SIG-M5 treated with dmso at 0.1 percent for 504 hours (cell line): ENCODE measurements around the gene TEAD3.

Source experiments
- DNase-seq: peaks from one replicate; lab custom pipeline; 2025; ENCODE audit not compliant: unreplicated experiment; lab: John Stamatoyannopoulos, UW

Gene TEAD3

DNA sequence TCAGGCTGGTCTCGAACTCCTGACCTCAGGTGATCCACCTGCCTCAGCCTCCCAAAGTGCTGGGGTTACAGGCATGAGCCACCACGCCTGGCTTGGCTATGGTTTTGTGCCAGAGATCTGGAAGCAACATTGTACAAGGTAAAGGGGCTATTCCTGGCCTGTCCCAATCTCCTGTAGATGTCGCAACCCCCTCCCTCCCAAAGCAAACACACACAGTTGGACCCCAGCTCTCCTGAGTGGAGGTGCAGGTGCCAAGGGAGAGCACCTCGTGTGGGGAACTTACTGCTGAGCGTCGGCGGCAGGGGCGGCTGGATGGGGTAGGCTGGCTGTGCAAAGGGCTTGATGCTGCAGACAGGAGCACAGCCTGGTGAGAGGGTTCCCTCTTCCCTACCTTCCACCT lies 19.9 kb downstream of the TEAD3 start:
- no peak for DNase-seq

DNA sequence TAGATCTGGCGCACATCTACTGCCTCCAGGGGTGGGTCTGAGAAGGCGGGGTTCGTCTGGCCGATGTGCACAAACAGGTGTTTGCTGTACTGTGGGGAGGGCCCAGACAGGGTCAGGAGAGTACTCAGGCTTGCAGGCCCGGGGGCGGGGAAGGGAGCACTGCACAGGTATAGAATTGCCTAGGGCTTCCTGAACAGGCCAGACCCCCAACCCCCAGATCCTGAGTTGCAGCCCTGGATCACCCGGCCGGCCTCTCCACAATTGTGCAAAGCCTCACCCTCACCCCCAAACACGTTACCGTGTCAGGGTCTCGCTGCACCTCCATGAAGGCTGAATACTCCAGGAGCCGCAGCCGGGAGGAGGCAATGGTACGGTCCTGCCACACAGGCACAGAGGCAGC lies 20.9 kb downstream of the TEAD3 start:
- DNase-seq = no peak

DNA sequence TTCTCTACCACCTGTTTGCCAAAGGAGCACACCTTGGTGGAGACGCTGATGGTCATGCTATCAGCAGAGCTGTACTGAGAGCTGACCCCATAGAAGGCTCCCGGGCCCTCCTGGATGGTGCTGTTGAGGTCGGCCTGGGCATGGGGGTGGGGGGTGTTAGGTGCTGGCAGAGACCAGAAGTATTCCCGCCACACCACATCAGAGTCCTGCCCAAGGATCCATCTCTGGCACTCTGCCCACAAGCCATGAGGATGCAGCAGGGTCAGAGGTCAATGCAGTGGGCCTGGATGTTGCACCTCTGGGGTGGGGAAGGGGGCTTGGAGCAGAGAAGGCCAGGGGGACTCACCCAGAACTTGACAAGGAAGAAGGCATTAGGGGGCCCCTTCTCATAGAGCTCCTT lies 21.3 kb downstream of the TEAD3 start:
- no peak for DNase-seq

GRCh38 chr6:35474942-35475570 lies 21.8 kb downstream of the TEAD3 start:
- DNase-seq = no peak

- DNase-seq = peak; percentile 24
Measured at GRCh38 chr6:35474131-35474941, 22.5 kb downstream of the TEAD3 start.

DNA sequence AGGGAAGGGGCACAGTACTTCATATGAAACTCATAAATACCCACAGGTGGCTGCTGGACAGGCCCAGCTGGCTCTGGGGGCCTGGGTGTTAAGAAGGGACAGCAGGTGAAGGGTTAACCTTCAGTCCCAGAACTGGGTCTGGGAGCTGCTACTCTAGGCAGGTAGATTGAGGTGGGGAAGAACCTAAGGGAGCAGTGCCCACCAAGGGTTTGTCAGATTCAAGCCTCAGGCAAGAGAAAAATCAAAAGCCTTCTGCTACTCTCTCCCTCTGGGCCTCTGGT lies 23.1 kb downstream of the TEAD3 start:
- DNase-seq = no peak

DNA sequence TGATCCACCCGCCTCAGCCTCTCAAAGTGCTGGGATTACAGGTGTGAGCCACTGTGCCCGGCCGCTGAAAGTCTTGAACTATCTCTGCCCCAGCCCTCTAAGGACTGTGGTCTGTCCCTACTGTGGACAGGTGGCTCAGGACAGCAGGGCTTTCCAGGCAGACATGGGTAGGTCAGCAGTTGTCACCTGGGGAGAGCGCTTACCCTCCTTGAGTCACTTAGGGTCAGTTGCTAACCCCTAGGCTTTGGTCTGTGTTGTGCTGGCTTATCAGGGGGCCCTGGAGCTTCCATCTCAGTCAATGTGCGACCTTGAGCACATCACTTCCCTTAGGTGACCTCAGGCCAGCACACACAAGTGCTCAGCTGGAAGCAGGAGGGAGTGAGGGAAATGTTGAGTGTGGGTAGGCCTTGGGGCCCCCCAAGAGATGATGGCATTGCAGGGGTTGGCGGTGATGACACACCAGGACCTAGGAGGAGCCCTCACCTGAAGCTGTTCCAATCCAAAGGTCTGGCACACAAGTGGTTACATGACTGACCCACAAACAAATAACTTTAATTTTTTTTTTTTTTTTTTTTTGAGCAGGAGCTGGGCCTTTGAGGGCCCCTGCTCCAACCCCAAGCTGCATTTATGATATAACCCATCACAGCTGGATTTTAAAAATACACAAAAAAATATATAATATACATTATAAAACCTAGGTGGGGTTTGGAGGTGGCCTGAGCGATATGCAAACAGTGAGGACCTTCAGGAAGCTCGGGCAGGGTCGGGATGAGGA lies 23.6 kb downstream of the TEAD3 start:
- DNase-seq = no peak

DNA sequence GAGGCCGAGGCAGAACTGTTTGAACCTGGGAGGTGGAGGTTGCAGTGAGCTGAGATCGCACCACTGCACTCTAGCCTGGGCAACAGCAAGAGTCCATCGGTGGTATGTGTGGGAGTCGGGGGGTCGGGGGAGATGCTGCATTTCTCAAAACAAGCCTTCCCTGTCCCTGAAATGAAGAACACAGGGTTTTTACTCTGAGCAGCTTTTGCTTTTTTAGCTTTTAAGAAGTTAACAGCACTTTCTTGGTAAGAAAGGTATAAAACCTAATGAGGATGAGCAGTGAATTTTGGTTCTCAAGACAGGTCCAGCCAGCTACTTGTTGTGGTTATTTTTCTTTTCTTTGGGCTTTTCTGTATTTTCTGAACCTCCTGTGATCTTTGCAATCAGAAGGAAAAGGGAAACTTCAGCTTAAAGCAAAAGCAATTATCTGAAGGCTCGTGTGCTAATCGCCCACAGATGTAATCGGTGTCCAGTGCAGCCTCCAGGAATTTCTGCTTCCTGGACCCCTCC lies 25.0 kb downstream of the TEAD3 start:
- DNase-seq = no peak

- DNase-seq = no peak
Measured at GRCh38 chr6:35470663-35471120, 26.2 kb downstream of the TEAD3 start.

- DNase-seq = no peak
Measured at GRCh38 chr6:35469751-35470662, 26.9 kb downstream of the TEAD3 start.

- no peak for DNase-seq
Measured at GRCh38 chr6:35468980-35469750, 27.7 kb downstream of the TEAD3 start.

DNA sequence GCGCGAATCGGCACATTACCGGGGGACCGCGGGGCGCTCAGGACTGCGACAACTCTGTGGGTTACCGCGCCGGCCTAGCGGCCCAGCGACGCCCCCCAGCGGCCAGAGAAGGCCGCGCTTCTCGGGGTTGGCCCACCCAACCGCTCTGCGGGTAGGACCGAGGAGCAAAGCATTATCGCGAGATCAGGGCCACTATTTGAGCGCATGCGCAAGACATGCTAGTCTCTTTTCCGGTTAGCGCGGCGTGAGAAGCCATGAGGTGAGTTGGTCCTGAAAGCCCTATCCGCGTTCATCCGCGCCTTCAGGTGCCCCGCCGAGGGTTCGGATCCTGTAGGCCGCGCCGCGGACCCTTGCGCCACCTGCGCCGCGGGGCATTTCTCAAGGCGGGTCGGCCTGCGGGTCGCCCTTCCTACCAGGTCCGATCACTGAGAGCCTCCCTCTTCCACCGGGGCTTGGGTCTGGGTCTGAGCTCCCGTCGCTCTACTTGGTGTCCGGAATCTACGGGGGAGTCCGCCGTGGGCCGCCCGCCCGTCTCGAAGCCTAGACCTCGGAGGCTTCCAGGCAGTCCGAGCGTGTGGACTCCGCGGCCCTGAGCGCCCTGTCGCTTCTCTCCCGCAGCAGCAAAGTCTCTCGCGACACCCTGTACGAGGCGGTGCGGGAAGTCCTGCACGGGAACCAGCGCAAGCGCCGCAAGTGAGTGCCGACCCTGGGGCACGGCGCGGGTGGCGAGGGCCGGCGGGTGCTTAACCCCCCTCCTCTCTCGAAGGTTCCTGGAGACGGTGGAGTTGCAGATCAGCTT lies 28.5 kb downstream of the TEAD3 start, which contains the start of gene RPL10A:
Gene RPL10A, plus strand, starts transcription at position 221 of the 799 bp plus-strand sequence. Its CDS starts 34 bp downstream, at position 255.
- peak; percentile 90 for DNase-seq

DNA sequence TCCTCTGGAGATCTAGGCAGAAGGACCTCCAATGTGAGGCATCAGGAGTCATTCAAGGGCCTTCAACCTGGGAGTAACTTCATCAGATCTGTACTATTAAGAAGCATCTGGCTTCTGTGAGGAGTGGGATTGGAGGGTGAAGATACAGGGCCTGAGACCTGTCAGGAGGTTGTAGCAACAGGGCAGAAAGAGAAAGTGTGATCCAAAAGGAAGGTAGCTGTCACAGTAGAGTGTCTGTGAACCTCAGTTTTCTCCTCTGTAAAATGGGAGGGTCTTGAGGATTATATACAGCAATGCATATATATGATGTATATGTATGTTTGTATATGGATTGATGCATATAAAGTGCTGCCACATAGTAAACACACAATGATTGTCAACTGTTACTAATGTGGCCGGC lies 31.2 kb downstream of the TEAD3 start:
- no peak for DNase-seq

DNA sequence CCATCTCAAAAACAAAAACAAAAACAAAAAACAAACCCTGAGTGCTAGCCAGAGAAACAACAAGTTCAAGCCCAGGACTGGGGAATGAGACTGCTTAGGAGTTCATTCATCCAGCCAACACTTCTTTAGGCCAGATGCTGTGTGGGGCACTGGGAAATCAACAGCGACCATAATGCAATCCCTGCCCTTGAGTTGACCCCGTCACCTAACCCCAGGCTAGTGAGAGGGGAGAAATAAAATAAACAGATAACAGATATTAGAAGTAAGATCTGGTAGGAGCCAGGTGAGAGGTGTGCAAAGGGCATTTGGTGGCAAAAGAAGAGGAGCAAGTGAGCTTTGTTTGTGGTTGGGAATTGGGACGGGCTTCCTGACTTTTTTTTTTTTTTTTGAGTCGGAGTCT lies 33.6 kb downstream of the TEAD3 start:
- no peak for DNase-seq

GRCh38 chr6:35461270-35461669 lies 35.6 kb downstream of the TEAD3 start:
- DNase-seq = peak; percentile 49

DNA sequence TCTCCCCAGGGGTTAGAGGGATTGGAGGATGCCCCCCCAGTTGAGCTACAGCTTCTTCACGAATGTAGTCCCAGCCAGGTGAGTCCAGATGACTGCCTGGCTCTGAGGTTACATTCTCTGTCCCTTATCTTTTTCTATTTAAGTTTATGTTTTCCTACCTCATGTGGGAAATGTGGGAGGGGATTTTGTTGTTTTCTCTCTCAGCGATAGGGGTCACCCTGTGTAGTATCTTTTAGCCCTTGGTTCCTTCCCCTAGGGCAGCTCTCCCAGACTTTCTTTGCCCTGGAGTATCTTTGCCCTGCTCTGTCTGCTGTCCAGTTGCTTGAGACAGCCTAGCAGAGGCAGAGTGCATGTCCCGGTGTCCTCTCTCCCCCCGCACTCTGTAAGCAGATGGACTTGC lies 39.0 kb downstream of the TEAD3 start:
- no peak for DNase-seq

GRCh38 chr6:35454391-35455110 lies 42.3 kb downstream of the TEAD3 start:
- DNase-seq = peak; percentile 81

DNA sequence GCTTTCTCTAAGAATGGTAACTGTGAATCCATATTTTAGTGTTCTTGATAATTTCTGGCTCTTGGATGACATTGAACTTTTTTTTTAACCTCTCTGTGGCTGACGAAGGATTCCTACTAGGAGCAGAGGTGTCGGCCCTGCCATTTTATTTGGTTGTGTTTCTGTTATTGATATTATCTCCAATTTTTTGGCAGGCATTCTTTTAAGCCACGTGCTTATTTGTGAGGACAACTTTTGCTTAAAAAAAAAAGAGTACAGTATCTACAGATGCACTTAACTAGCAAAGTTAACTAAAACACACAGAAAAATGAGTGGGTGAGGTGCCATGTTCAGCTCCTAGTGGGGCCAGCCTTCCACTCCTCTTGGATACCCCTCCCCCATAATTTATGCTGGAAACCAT lies 43.6 kb downstream of the TEAD3 start:
- no peak for DNase-seq
